GM10248 (cell line): Measurements from ENCODE around the gene ONECUT3.

ENCODE experiments used
- CTCF ChIA-PET: fragments of 300-600 bp; sonication (Branson Sonifier 250); formaldehyde crosslinking; extraction: SDS; loops from one replicate; lab custom pipeline; 2021; ENCODE audit warnings: antibody characterized with exemption; lab: Yijun Ruan, JAX
- POLR2A ChIA-PET: fragments of 350-650 bp; sonication (Branson Sonifier 250); formaldehyde crosslinking; extraction: SDS; loops from one replicate; lab custom pipeline; 2020; ENCODE audit warnings: antibody characterized with exemption; lab: Yijun Ruan, JAX
- DNase-seq: peaks from one replicate; pipeline ENCODE4 v3.0.0; 2012; ENCODE audit errors: extremely low spot score
- CTCF ChIP-seq: IDR thresholded peaks from 2 replicates; pipeline ENCODE4 v1.5.1; 2012; ENCODE audit warnings: mild to moderate bottlenecking, low read depth; ENCODE audit errors: extremely low read depth, missing control alignments, control extremely low read depth

The ONECUT3 gene

GRCh38 chr19:1717200-1717969, 35.9 kb upstream of the ONECUT3 start:
- CTCF ChIA-PET: no interaction called here

GRCh38 chr19:1717970-1718264, 35.4 kb upstream of the ONECUT3 start:
- CTCF ChIA-PET: no interaction called here
- TF ChIP-seq CTCF: no peak
- POLR2A ChIA-PET: no interaction called here
- DNase-seq: no peak

More at GRCh38 chr19:1717200-1717969, 35.9 kb upstream of the ONECUT3 start:
- POLR2A ChIA-PET: no interaction called here
- no peak for TF ChIP-seq CTCF
- DNase-seq: no peak

- no peak for DNase-seq
- POLR2A ChIA-PET: no interaction called here
- CTCF ChIA-PET: no interaction called here
- no peak for TF ChIP-seq CTCF
Measured at GRCh38 chr19:1718420-1719291, 34.6 kb upstream of the ONECUT3 start.

GRCh38 chr19:1719519-1719918, 33.8 kb upstream of the ONECUT3 start:
- ChIA-PET POLR2A (no interaction called here), CTCF (interaction anchor here (1.7 kb wide), 1 partner anchor 47 kb away, joined by 5 read pairs; no protein-coding TSS in a partner anchor)
- no peak for DNase-seq
- TF ChIP-seq CTCF: no peak

- no peak for TF ChIP-seq CTCF
- ChIA-PET CTCF (interaction anchor here (1.7 kb wide), 1 partner anchor 48 kb away, joined by 5 read pairs; no protein-coding TSS in a partner anchor), POLR2A (no interaction called here)
- DNase-seq: no peak
Measured at GRCh38 chr19:1720237-1720636, 33.1 kb upstream of the ONECUT3 start.

- TF ChIP-seq CTCF: no peak
- CTCF ChIA-PET: no interaction called here
- POLR2A ChIA-PET: no interaction called here
- peak; percentile 86 for DNase-seq
Measured at GRCh38 chr19:1725100-1726064, 27.9 kb upstream of the ONECUT3 start.
